Keratinocyte (primary cell): ENCODE data around the gene PPP1R12C. TPM values are rescaled to one million over a fixed set of nuclear protein-coding genes. Genes with fewer than 3 reads are reported as not detected.

Source experiments
- DNase-seq: peaks from one replicate; pipeline ENCODE4 v3.0.0-alpha.2; 2011; ENCODE audit warnings: low read depth, missing footprints, low spot score
- FAIRE-seq: peaks from 2 replicates; lab custom pipeline; 2011; peaks lifted over from hg19 to GRCh38; lab: Jason Lieb, UNC
- H2AFZ ChIP-seq: 2 replicates; pipeline ENCODE4 v1.6.0; 2012; ENCODE audit warnings: low read length, control low read depth, inconsistent platforms; ENCODE audit not compliant: control insufficient read depth
- H3K27ac ChIP-seq: 2 replicates; pipeline ENCODE4 v1.5.1; 2011; ENCODE audit warnings: low read length; ENCODE audit not compliant: control insufficient read depth, insufficient read depth
- H3K27me3 ChIP-seq: 3 replicates; pipeline ENCODE4 v1.6.0; 2011; ENCODE audit warnings: low read length; ENCODE audit not compliant: control insufficient read depth, insufficient read depth; ENCODE audit errors: extremely low read depth
- H3K36me3 ChIP-seq, 2 experiments: 2 replicates in 1 of 2; 3 replicates in 1 of 2; pipeline ENCODE4 v1.5.1; 2011; ENCODE audit warnings: low read length in 2 of 2, mild to moderate bottlenecking in 1 of 2; ENCODE audit not compliant: control insufficient read depth in 2 of 2, insufficient read depth in 2 of 2; ENCODE audit errors: extremely low read depth in 1 of 2
- H3K4me1 ChIP-seq: 3 replicates; pipeline ENCODE4 v1.5.1; 2011; ENCODE audit warnings: low read length; ENCODE audit not compliant: control insufficient read depth, insufficient read depth; ENCODE audit errors: extremely low read depth
- H3K4me2 ChIP-seq: 3 replicates; pipeline ENCODE4 v1.6.0; 2011; ENCODE audit warnings: low read depth, low read length; ENCODE audit not compliant: control insufficient read depth, insufficient read depth; ENCODE audit errors: extremely low read depth
- H3K4me3 ChIP-seq, 3 experiments: fragments of 200-600 bp in 1 of 3; sonication (generic) in 1 of 3; 2 replicates in 2 of 3; 3 replicates in 1 of 3; pipeline ENCODE4 v1.5.1; 2011 to 2016; ENCODE audit warnings: low read length in 3 of 3, mild to moderate bottlenecking in 3 of 3, control low read depth in 2 of 3, inconsistent platforms in 1 of 3, low read depth in 1 of 3, mixed read lengths in 1 of 3, mixed run types in 1 of 3, moderate library complexity in 1 of 3; ENCODE audit not compliant: control insufficient read depth in 2 of 3, insufficient read depth in 2 of 3; ENCODE audit errors: extremely low read depth in 1 of 3
- H3K79me2 ChIP-seq: 2 replicates; pipeline ENCODE4 v1.6.0; 2012; ENCODE audit warnings: low read length; ENCODE audit not compliant: control insufficient read depth, insufficient read depth
- H3K9ac ChIP-seq: 3 replicates; pipeline ENCODE4 v1.6.0; 2011; ENCODE audit warnings: low read length; ENCODE audit not compliant: control insufficient read depth, insufficient read depth; ENCODE audit errors: extremely low read depth
- H3K9me1 ChIP-seq: 3 replicates; pipeline ENCODE4 v1.6.0; 2011; ENCODE audit warnings: low read length; ENCODE audit not compliant: control insufficient read depth, insufficient read depth; ENCODE audit errors: extremely low read depth
- H3K9me3 ChIP-seq: 2 replicates; pipeline ENCODE4 v1.5.1; 2012; ENCODE audit warnings: low read depth, low read length; ENCODE audit not compliant: control insufficient read depth
- H4K20me1 ChIP-seq: 3 replicates; pipeline ENCODE4 v1.6.0; 2011; ENCODE audit warnings: low read length; ENCODE audit not compliant: control insufficient read depth, insufficient read depth; ENCODE audit errors: extremely low read depth
- CTCF ChIP-seq, 3 experiments: IDR thresholded peaks in 1 of 3; conservative IDR thresholded peaks in 1 of 3; optimal IDR thresholded peaks in 1 of 3; 2 replicates in 2 of 3; 3 replicates in 1 of 3; pipeline versions ENCODE3 to v1.5.1; 2011; ENCODE audit warnings: low read length in 3 of 3, mild to moderate bottlenecking in 3 of 3, moderate library complexity in 2 of 3, control low read depth in 1 of 3, inconsistent platforms in 1 of 3; ENCODE audit not compliant: insufficient read depth in 2 of 3; ENCODE audit errors: extremely low read depth in 1 of 3
- EZH2 ChIP-seq: IDR thresholded peaks from one replicate; pipeline ENCODE4 v1.6.1; 2012; ENCODE audit warnings: inconsistent platforms, mild to moderate bottlenecking, low read length, moderate library complexity
- dilution Hi-C: fragments of 300-500 bp; cut with MboI; formaldehyde crosslinking; loops from one replicate; pipeline ENCODE4 v1.7.0; 2020; ENCODE audit warnings: low sequenced_read_pairs; ENCODE audit not compliant: extremely low pct_ligation_motif_present
- polyA plus RNA-seq, 5 experiments: library from polyadenylated mRNA; depleted of rRNA in 3 of 5; stranded (reverse) in 3 of 5; stranded (forward) in 1 of 5; unstranded in 1 of 5; fragments of >200 nt; gene quantifications; 1 replicate in 1 of 5; 2 replicates in 3 of 5; 3 replicates in 1 of 5; pipeline versions ENCODE4 v1.2.1 to v1.2.3, GENCODE V29; 2011 to 2012; ENCODE audit warnings: missing spikeins in 2 of 5, low read depth in 1 of 5, low replicate concordance in 1 of 5

Gene PPP1R12C
- polyA plus RNA-seq, 1 donor (not counting 4 experiments of a cell fraction or from before 2014, with no cell fraction given), result 24.7 TPM

- no peaks in the 10 kb centered on the region for H3K27me3 ChIP-seq
- no peak for DNase-seq
Measured at GRCh38 chr19:55145232-55145631, 27.8 kb upstream of the PPP1R12C start.

GRCh38 chr19:55141696-55142095, 24.3 kb upstream of the PPP1R12C start:
- H2AFZ ChIP-seq, result no peak overlapping the region
- H4K20me1 ChIP-seq, result no peaks in the 10 kb centered on the region
- dilution Hi-C loops, result no loop called here
- H3K9ac ChIP-seq, result no peak overlapping the region
- H3K4me2 ChIP-seq, result no peak overlapping the region
- no peak for DNase-seq
- H3K4me3 ChIP-seq, result no peak overlapping the region
- no peaks in the 10 kb centered on the region for H3K9me3 ChIP-seq
- H3K36me3 ChIP-seq, result no peaks in the 10 kb centered on the region
- H3K27me3 ChIP-seq, result no peaks in the 10 kb centered on the region
- TF ChIP-seq EZH2 (no peak), CTCF (optimal IDR thresholded peaks at IDR 0.05 in 1 of 3, IDR thresholded peaks at IDR 0.05 in 1 of 3, conservative IDR thresholded peaks at IDR 0.05 in 1 of 3; ENCODE audit: extremely low read depth in 1 of 3, insufficient read depth in 2 of 3, low read length in 3 of 3) (no peak)
- no peaks in the 10 kb centered on the region for H3K9me1 ChIP-seq
- no peak overlapping the region for H3K27ac ChIP-seq
- FAIRE-seq, result no peak
- no peaks in the 10 kb centered on the region for H3K79me2 ChIP-seq
- peaks cover 2% of the 10 kb centered on the region for H3K4me1 ChIP-seq

More at GRCh38 chr19:55145232-55145631, 27.8 kb upstream of the PPP1R12C start:
- Histone ChIP-seq H3K36me3 (no peaks in the 10 kb centered on the region), H4K20me1 (no peaks in the 10 kb centered on the region), H3K9me1 (no peaks in the 10 kb centered on the region), H3K9me3 (no peaks in the 10 kb centered on the region), H3K4me3 (peak overlapping the region in 1 of 3 experiments; percentile 29), H3K27ac (no peak overlapping the region), H3K79me2 (no peaks in the 10 kb centered on the region), H3K4me1 (peaks cover 2% of the 10 kb centered on the region), H3K9ac (no peak overlapping the region), H3K4me2 (peak overlapping the region; percentile 22), H2AFZ (no peak overlapping the region)
- FAIRE-seq, result no peak
- TF ChIP-seq CTCF (optimal IDR thresholded peaks at IDR 0.05 in 1 of 3, IDR thresholded peaks at IDR 0.05 in 1 of 3, conservative IDR thresholded peaks at IDR 0.05 in 1 of 3; ENCODE audit: extremely low read depth in 1 of 3, insufficient read depth in 2 of 3, low read length in 3 of 3) (no peak), EZH2 (no peak)
- dilution Hi-C loops, result no loop called here
